Erythroblast (primary cell): Measurements from ENCODE around the gene SLC7A11.

ENCODE experiments used
- GATA1 ChIP-seq: IDR thresholded peaks from 2 replicates; pipeline ENCODE4 v1.6.1; 2011; ENCODE audit warnings: low read depth, mild to moderate bottlenecking, control low read depth, low read length, moderate library complexity
- POLR2A ChIP-seq: IDR thresholded peaks from 2 replicates; pipeline ENCODE4 v1.6.1; 2011; ENCODE audit warnings: mild to moderate bottlenecking, low read length

DNA sequence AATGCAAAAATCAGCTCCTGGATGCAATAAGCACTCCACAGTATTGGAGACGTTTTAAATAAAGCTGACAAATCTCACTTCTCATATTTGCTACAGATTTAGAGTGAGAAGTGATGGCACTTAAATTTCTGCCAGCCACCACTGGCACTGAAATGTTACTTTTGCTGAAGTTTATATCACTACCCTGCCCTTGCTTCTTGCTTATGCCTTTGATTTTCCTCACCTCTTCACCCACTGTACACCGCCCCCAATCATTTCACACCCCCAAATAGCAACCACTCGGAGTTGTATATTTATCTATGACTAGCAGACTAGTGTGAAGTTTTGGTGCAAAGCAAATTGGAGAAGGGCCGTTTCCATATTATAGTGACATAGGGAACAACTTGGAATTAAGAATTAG lies 19.9 kb upstream of the SLC7A11 start:
- TF ChIP-seq POLR2A: no peak
- TF ChIP-seq GATA1: no peak
